Measurements from ENCODE around the gene RBMS3.

RBMS3 gene

GRCh38 chr3:29977360-29977759 is 696.5 kb downstream of the RBMS3 start:
- H3K36me3 ChIP-seq (ENCODE audit: control insufficient read depth, insufficient read depth, low read length), result no peaks in the 10 kb centered on the region
- DNase-seq (ENCODE audit: extremely low read depth, insufficient read length), result no peak
- H3K27me3 ChIP-seq (replicated peaks; ENCODE audit: control insufficient read depth, insufficient read depth, low read length), result no peaks in the 10 kb centered on the region
- no peak overlapping the region for H3K4me3 ChIP-seq (replicated peaks; ENCODE audit: low read depth, low read length)
- TF ChIP-seq CTCF (IDR thresholded peaks at IDR 0.05; ENCODE audit: insufficient read depth, low read length, poor library complexity, severe bottlenecking), result no peak

GRCh38 chr3:29978036-29978435 is 697.2 kb downstream of the RBMS3 start:
- TF ChIP-seq CTCF (IDR thresholded peaks at IDR 0.05; ENCODE audit: insufficient read depth, low read length, poor library complexity, severe bottlenecking), result no peak
- no peak overlapping the region for H3K4me3 ChIP-seq (replicated peaks; ENCODE audit: low read depth, low read length)

GRCh38 chr3:29991198-29991597 is 710.3 kb downstream of the RBMS3 start:
- H3K4me3 ChIP-seq (replicated peaks; ENCODE audit: low read depth, low read length), result no peak overlapping the region
- no peaks in the 10 kb centered on the region; the same call in 1 of the 2 replicates for H3K27me3 ChIP-seq (replicated peaks; ENCODE audit: control insufficient read depth, insufficient read depth, low read length)
- no peak for DNase-seq (ENCODE audit: extremely low read depth, insufficient read length)
- no peaks in the 10 kb centered on the region for H3K36me3 ChIP-seq (ENCODE audit: control insufficient read depth, insufficient read depth, low read length)
- TF ChIP-seq CTCF (IDR thresholded peaks at IDR 0.05; ENCODE audit: insufficient read depth, low read length, poor library complexity, severe bottlenecking), result no peak

More at GRCh38 chr3:29978036-29978435, 697.2 kb downstream of the RBMS3 start:
- DNase-seq (ENCODE audit: extremely low read depth, insufficient read length), result no peak
- Histone ChIP-seq H3K36me3 (ENCODE audit: control insufficient read depth, insufficient read depth, low read length) (no peaks in the 10 kb centered on the region), H3K27me3 (replicated peaks; ENCODE audit: control insufficient read depth, insufficient read depth, low read length) (no peaks in the 10 kb centered on the region)

GRCh38 chr3:30002797-30003196 is 721.9 kb downstream of the RBMS3 start:
- Histone ChIP-seq H3K4me3 (replicated peaks; ENCODE audit: low read depth, low read length) (no peak overlapping the region), H3K27me3 (replicated peaks; ENCODE audit: control insufficient read depth, insufficient read depth, low read length) (no peaks in the 10 kb centered on the region), H3K36me3 (ENCODE audit: control insufficient read depth, insufficient read depth, low read length) (no peaks in the 10 kb centered on the region)
- no peak for DNase-seq (ENCODE audit: extremely low read depth, insufficient read length)
- TF ChIP-seq CTCF (IDR thresholded peaks at IDR 0.05; ENCODE audit: insufficient read depth, low read length, poor library complexity, severe bottlenecking), result no peak

GRCh38 chr3:30003741-30004140 is 722.9 kb downstream of the RBMS3 start:
- DNase-seq (ENCODE audit: extremely low read depth, insufficient read length), result no peak

More at GRCh38 chr3:30003741-30004140, 722.9 kb downstream of the RBMS3 start:
- no peak for TF ChIP-seq CTCF (IDR thresholded peaks at IDR 0.05; ENCODE audit: insufficient read depth, low read length, poor library complexity, severe bottlenecking)
- H3K4me3 ChIP-seq (replicated peaks; ENCODE audit: low read depth, low read length), result no peak overlapping the region
- H3K27me3 ChIP-seq (replicated peaks; ENCODE audit: control insufficient read depth, insufficient read depth, low read length), result no peaks in the 10 kb centered on the region
- H3K36me3 ChIP-seq (ENCODE audit: control insufficient read depth, insufficient read depth, low read length), result no peaks in the 10 kb centered on the region
